ENCODE results near the gene SAP30BP. TPM values are rescaled to one million over a fixed set of nuclear protein-coding genes. Genes with fewer than 3 reads are reported as not detected.

Gene SAP30BP
- total RNA-seq, 1 experiment from 2014 or later = 89.7 TPM

DNA sequence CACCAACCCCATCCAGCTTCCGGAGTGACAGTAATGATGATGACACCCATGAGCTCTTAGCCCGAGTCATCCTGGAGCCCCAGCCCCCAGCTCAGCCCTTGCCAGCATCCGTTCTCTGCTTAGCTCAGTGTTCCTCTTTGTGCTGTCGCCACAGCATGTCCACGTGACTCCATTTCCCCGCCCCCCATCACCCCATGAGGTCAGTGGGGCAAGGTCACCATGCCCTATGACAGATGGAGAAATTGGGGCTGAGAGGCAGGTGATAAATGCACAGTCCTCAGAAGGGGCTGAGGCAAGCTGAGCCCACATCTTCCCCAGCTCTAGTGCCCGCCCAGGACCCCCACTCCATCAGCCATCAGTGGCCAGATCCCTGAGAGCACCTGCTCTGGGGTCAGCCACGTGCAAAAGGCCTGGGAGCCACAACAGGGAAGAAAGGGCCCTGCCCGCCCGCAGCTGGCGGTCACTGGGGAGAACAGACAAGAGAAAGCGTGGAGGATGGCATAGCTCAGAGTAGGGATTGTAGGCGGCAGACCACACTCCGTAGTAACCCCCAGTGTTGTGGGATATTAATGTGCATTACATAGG, 71.2 kb downstream of the SAP30BP start:
- H4K91ac ChIP-seq (ENCODE audit: insufficient read length, low read depth, low read length) = no peak overlapping the region
- no peak overlapping the region; a peak in 1 of 5 replicates for H3K4me3 Mint-ChIP-seq
- H2BK120ac ChIP-seq (ENCODE audit: low read depth, low read length, poor library complexity, severe bottlenecking) = no peak overlapping the region
- no peaks in the 10 kb centered on the region for H3K27me3 Mint-ChIP-seq (ENCODE audit: low read depth)
- H4K8ac ChIP-seq (replicated peaks; ENCODE audit: insufficient read length, low read depth, low read length) = no peak overlapping the region
- no peak overlapping the region for H2BK12ac ChIP-seq (ENCODE audit: insufficient read length, low read depth, low read length)
- TF ChIP-seq, protein P1, sequence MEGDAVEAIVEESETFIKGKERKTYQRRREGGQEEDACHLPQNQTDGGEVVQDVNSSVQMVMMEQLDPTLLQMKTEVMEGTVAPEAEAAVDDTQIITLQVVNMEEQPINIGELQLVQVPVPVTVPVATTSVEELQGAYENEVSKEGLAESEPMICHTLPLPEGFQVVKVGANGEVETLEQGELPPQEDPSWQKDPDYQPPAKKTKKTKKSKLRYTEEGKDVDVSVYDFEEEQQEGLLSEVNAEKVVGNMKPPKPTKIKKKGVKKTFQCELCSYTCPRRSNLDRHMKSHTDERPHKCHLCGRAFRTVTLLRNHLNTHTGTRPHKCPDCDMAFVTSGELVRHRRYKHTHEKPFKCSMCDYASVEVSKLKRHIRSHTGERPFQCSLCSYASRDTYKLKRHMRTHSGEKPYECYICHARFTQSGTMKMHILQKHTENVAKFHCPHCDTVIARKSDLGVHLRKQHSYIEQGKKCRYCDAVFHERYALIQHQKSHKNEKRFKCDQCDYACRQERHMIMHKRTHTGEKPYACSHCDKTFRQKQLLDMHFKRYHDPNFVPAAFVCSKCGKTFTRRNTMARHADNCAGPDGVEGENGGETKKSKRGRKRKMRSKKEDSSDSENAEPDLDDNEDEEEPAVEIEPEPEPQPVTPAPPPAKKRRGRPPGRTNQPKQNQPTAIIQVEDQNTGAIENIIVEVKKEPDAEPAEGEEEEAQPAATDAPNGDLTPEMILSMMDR (conservative IDR thresholded peaks at IDR 0.05) = no peak
- no peaks in the 10 kb centered on the region for H3K27me3 ChIP-seq (ENCODE audit: insufficient read depth, low read length)
- H3K9ac ChIP-seq (ENCODE audit: extremely low read depth, insufficient read length, low read length) = no peak overlapping the region
- no peaks in the 10 kb centered on the region for H3K79me1 ChIP-seq (ENCODE audit: insufficient read depth, low read depth, low read length, poor library complexity, severe bottlenecking)
- no peaks in the 10 kb centered on the region for H3K9me3 ChIP-seq (ENCODE audit: control insufficient read depth, low read depth, low read length)
- no peak overlapping the region for H3K18ac ChIP-seq (ENCODE audit: insufficient read length, low read depth, low read length)
- no peaks in the 10 kb centered on the region for H3K79me2 ChIP-seq (ENCODE audit: insufficient read depth, low read length)
- no peak overlapping the region for H3K23ac ChIP-seq (ENCODE audit: insufficient read length, low read depth, low read length)
- H3K9me3 Mint-ChIP-seq = no peaks in the 10 kb centered on the region
- no peak overlapping the region for H3K27ac ChIP-seq (ENCODE audit: insufficient read length, low read depth, low read length)
- no peak overlapping the region for H2AK5ac ChIP-seq (ENCODE audit: insufficient read length, low read length)
- H3K4me2 ChIP-seq (ENCODE audit: insufficient read depth, insufficient read length, low read length) = no peak overlapping the region
- H3K36me3 Mint-ChIP-seq (ENCODE audit: insufficient read depth in 1 of 3, low read depth in 3 of 3) = no peaks in the 10 kb centered on the region
- H3K27ac Mint-ChIP-seq = peak overlapping the region; percentile 53 to 74 (median 68); a peak in 3 of 7 replicates
- H3K4me1 ChIP-seq (ENCODE audit: insufficient read depth, low read length) = no peaks in the 10 kb centered on the region
- H3T11ph ChIP-seq (ENCODE audit: low read length) = no peak overlapping the region
- no peak overlapping the region for H4K5ac ChIP-seq (ENCODE audit: insufficient read length, low read depth, low read length)
- no peak overlapping the region; the same call in 1 of the 2 replicates for H2BK15ac ChIP-seq (ENCODE audit: low read depth, low read length)
- no peak overlapping the region; the same call in 1 of the 2 replicates for H3K14ac ChIP-seq (ENCODE audit: insufficient read depth, low read length)
- peaks cover 7% of the 10 kb centered on the region in 2 experiments for H3K4me1 Mint-ChIP-seq
- no peaks in the 10 kb centered on the region for H3K23me2 ChIP-seq (ENCODE audit: insufficient read length, low read depth, low read length, poor library complexity, severe bottlenecking)
- no peak overlapping the region for H2AFZ ChIP-seq (ENCODE audit: low read length)
- no peaks in the 10 kb centered on the region for H4K20me1 ChIP-seq (ENCODE audit: control insufficient read depth, insufficient read depth, insufficient read length)
- H3K56ac ChIP-seq (ENCODE audit: insufficient read length, low read depth, low read length) = no peak overlapping the region
- no peak overlapping the region for H3K4ac ChIP-seq (ENCODE audit: low read depth, low read length)
- H2BK5ac ChIP-seq (ENCODE audit: insufficient read length, low read length) = no peak overlapping the region
- WGBS (ENCODE audit: extremely low coverage, insufficient read length, low lambda C conversion rate) = no CpG with 5 or more reads among the region's 14 CpGs
- H2BK20ac ChIP-seq (ENCODE audit: low read depth, low read length, poor library complexity, severe bottlenecking) = no peak overlapping the region
- DNase-seq = no peak

All from H9 (cell line).